Measurements from ENCODE around the gene SHISA6.

DNA sequence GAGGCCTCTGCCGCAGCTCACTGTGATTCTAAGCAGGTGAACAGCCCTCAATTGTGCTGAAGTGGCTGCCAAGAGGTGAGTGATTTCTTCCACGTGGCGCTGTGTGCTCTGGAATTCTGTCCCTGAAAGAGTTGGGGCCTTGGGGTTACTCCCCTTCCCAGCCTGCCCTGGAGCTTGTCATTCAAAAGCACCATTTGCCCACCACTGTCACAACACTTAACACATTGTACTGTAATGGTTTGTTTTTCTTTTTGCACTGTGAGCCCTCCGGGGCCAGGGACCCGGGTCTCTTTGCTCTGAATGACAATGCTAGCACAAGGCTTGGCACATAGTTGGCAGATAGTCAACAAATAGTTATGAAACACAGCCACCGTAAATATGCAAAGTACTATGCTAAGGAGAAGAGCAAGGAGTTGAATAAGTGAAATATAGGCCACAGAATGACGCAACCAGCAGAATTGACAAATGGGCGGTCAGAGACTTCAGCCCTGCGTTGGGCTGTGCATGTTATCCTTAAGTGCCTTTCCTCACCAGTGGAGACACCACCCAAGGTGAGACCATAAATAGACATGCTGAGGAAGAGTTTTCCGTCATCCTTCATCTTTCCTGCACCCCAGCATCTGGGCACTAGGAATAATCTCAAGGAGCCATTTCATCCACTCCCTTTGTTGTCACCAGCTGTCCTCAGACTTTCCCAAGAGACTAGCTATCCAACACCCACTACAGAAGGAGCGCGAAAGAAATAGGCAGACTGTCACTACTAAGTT, 245.3 kb downstream of the SHISA6 start:
- TF ChIP-seq, protein P1, sequence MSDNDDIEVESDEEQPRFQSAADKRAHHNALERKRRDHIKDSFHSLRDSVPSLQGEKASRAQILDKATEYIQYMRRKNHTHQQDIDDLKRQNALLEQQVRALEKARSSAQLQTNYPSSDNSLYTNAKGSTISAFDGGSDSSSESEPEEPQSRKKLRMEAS (IDR thresholded peaks at IDR 0.05) = no peak
- TF ChIP-seq TEAD4 (IDR thresholded peaks at IDR 0.05) (no peak), YY1 (IDR thresholded peaks at IDR 0.05; ENCODE audit: low read depth) (no peak), EP300 (IDR thresholded peaks at IDR 0.05; ENCODE audit: borderline replicate concordance) (no peak), RAD21 (IDR thresholded peaks at IDR 0.05; ENCODE audit: low read depth) (no peak), NFIC (IDR thresholded peaks at IDR 0.05) (no peak), TCF12 (IDR thresholded peaks at IDR 0.05; ENCODE audit: low read depth) (no peak), FOXM1 (IDR thresholded peaks at IDR 0.05; ENCODE audit: borderline replicate concordance, low read depth) (no peak), TAF1 (IDR thresholded peaks at IDR 0.05; ENCODE audit: low read depth) (no peak), CEBPB (IDR thresholded peaks at IDR 0.05) (no peak), ZBTB7A (IDR thresholded peaks at IDR 0.05; ENCODE audit: low read depth) (no peak)
- TF ChIP-seq, protein P2, sequence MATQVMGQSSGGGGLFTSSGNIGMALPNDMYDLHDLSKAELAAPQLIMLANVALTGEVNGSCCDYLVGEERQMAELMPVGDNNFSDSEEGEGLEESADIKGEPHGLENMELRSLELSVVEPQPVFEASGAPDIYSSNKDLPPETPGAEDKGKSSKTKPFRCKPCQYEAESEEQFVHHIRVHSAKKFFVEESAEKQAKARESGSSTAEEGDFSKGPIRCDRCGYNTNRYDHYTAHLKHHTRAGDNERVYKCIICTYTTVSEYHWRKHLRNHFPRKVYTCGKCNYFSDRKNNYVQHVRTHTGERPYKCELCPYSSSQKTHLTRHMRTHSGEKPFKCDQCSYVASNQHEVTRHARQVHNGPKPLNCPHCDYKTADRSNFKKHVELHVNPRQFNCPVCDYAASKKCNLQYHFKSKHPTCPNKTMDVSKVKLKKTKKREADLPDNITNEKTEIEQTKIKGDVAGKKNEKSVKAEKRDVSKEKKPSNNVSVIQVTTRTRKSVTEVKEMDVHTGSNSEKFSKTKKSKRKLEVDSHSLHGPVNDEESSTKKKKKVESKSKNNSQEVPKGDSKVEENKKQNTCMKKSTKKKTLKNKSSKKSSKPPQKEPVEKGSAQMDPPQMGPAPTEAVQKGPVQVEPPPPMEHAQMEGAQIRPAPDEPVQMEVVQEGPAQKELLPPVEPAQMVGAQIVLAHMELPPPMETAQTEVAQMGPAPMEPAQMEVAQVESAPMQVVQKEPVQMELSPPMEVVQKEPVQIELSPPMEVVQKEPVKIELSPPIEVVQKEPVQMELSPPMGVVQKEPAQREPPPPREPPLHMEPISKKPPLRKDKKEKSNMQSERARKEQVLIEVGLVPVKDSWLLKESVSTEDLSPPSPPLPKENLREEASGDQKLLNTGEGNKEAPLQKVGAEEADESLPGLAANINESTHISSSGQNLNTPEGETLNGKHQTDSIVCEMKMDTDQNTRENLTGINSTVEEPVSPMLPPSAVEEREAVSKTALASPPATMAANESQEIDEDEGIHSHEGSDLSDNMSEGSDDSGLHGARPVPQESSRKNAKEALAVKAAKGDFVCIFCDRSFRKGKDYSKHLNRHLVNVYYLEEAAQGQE (IDR thresholded peaks at IDR 0.05; ENCODE audit: low read depth) = no peak
- TF ChIP-seq, protein P3, sequence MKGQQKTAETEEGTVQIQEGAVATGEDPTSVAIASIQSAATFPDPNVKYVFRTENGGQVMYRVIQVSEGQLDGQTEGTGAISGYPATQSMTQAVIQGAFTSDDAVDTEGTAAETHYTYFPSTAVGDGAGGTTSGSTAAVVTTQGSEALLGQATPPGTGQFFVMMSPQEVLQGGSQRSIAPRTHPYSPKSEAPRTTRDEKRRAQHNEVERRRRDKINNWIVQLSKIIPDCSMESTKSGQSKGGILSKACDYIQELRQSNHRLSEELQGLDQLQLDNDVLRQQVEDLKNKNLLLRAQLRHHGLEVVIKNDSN (IDR thresholded peaks at IDR 0.05) = no peak

Measured in Ishikawa (cell line).